OCI-M2 (cell line): ENCODE measurements around the gene CNTN4.
"Not testable (repeated sequence)": the region's sequence is repeated elsewhere in the genome, so short reads cannot be mapped to it uniquely, and the experiment has no call there.

Source experiments
- DNase-seq: peaks from one replicate; lab custom pipeline; 2025; ENCODE audit not compliant: unreplicated experiment; lab: John Stamatoyannopoulos, UW

The CNTN4 gene

GRCh38 chr3:2889736-2890135 lies 791.1 kb downstream of the CNTN4 start:
- DNase-seq, result no peak

DNA sequence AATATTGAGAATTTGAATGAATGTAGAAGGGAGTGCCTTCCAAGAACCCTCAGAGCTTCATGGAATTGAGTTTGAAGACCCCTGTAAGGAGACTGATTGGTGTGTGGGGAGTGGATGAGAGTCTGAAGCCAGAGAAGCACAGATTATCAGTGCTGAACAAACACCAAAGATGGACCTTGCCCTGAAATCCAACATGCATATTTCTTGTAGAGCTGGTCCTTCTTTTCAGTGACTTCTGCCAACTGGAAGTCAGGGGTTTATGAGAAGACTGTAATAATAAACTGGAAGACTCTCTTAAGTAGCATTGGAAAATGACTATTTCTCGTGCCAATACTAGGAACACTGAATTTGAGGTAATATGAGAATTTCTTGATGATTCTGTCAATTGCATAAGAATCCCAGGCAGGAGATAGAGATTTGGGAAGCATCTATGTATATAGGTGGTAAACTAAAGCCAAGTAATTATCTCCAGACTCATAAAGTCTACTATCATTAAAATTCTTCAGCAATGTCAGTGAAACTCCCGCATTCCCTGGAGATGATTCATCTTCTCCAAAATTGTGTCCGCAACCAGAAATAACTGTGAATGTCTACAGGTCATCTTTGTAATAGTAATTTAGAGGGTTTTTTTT lies 797.8 kb downstream of the CNTN4 start:
- no peak for DNase-seq

- no peak for DNase-seq
Observed at GRCh38 chr3:2897821-2898220, 799.2 kb downstream of the CNTN4 start.

GRCh38 chr3:2898591-2899353 lies 800.1 kb downstream of the CNTN4 start:
- DNase-seq, result no peak

- DNase-seq, result no peak
Observed at GRCh38 chr3:2904054-2904453, 805.4 kb downstream of the CNTN4 start.

DNA sequence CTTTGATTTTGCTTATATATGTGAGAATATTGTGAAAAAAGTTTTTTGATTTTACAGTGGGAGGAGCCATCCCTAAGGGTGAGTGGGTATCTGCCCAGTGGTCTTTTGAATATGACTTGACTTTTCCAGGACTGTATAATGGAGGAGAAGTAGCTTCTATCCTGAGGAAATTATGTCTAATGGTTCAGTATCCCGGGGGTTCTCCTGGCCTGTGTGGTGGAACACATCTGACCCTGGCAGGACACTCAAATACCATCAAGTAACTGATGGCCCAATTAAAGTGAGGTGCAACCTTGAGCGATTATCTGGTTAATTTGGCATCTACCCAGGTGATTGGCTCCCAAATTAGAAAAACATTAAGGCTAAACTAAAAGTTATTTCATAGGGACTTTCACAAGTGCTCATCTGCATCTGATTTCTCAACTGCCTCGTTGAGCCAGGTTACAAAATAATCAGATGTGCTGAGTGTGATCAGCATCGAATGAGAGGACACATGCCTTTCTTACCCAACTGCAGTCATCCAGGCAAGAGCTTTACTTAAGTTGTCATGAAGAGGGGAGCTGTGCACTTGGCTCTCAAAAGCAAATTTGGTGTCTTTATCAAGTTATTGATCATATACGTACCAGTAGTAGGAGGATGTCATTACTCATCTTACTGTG lies 810.2 kb downstream of the CNTN4 start:
- DNase-seq, result no peak

GRCh38 chr3:2910997-2911396 lies 812.3 kb downstream of the CNTN4 start:
- DNase-seq, result no peak

DNA sequence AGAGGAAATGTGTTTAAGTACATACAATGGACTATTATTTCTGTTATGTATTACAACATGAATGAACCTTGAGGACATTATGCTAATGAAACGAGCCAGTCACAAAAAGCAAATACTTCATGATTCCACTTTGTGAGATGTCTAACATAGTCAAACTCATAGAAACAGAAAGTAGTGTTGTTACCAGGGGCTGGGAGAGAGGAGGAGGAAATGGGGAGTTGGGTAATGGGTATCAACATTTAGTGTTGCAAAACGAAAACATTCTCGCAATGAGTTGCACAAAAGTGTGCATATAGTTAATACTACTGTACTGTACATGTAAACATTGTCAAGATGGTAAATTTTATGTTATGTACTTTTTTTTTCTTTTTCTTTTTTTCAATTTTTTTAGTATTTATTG lies 817.2 kb downstream of the CNTN4 start:
- no peak for DNase-seq

GRCh38 chr3:2916640-2917039 lies 818.0 kb downstream of the CNTN4 start:
- DNase-seq, result not testable (repeated sequence)

DNA sequence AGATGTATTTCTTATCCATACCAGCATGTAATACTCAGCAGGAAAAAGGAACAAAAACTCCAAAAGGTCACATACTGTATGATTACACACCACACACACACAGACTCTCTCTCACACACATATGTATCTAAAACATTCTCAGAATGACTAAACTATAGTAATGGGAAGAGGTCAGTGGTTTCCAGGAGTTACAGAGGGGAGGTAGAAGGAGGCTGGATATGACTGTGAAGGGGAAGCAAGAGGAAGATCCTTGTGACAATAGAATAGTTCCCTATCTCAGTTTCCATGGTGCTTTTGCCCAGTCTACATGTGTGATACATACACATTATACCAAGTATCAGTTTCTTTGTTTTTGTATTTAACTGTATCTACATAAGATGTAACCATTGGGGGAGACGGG lies 821.4 kb downstream of the CNTN4 start:
- no peak for DNase-seq

DNA sequence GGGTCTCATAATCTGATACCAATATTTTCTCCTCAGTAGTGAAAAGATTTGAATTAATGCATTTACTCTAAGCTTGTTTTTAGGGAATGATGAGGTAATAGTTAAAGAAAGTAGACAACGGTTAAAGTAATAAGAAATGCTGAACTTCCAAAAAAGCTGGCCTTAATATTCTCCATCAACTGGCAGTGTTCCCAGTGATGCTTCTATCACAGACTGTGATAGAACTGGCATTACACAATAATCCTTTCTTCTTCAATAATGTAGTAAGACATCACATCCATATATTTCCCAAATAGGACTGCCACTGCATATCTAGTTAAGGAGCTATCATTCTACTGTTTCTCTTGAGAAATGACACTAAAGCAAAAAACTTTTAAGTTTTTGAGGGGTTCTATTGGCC lies 822.8 kb downstream of the CNTN4 start:
- DNase-seq, result no peak

DNA sequence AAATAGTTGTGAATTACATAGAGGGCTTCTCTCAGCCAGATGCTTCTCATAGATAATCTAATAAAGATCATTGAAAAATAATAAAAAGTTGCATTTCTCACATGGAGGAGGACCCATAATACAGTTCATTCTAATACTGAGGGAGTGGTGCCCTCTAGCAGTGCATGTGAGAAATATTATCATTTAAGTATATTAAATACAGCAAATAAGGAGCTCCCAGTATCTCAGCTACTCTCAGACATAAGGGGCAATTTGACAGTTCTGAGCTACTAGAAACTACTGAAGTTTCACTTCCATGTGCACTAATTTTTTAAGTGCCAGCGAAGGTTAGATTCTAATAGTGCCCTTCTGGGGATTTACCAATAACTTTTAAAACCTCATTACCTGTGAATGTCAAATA lies 823.2 kb downstream of the CNTN4 start:
- DNase-seq, result no peak

DNA sequence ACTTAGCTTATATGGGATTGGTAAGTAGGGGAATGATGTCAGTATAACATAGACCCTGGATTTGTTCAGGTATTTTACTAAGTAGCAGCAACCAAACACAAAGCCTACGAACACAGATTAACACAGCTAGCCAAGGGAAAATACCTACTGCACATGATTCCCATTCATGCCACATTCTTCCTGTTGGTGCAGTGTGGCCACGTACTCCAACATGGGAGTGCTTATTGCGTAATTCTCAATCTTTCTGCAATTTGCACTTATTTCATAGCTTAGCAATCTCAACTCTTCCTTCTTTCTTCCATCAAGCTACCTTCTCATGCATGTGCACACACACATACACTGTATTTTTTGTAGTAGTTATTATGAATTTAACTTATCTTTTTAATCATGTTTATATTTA lies 824.7 kb downstream of the CNTN4 start:
- DNase-seq, result no peak

GRCh38 chr3:2927259-2927658 lies 828.6 kb downstream of the CNTN4 start:
- no peak for DNase-seq

DNA sequence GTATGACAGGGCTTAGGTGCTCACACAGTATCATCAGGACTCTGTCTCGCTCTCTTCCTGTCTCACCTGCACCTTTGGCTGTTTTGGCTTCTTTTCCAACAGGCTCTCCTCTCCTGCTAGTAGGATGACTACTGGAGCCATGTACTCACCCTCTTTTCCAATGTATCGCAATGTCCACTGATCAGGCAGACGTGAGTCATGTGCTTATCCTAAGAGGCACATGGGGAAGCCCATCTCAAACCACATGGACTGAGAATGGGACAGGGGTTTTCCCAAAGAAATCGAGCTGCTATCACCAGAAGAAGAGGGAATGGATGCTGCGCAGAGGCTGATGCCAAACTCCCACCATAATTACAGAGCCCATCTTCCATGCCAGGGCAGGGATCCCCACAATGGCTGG lies 830.9 kb downstream of the CNTN4 start:
- no peak for DNase-seq

GRCh38 chr3:2931265-2931664 lies 832.6 kb downstream of the CNTN4 start:
- DNase-seq, result no peak

DNA sequence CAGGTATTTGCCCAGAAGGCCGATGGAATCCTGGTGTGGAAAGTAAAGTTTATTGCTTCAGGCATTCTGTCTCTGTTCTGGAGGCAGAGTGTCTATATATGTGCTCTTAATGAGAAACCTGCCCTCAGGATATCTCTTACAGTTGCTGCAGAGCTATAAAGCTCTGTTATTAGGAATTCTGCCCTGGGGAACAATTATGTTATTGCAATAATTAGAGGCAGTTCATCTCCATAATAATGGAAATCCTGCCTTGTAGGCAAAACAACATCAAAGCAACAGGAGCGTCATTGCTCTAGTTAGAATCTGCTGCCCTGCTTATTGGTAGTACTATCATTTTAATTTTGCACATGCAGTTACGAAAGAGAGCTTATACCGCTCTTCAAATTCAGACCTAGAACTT lies 835.9 kb downstream of the CNTN4 start:
- no peak for DNase-seq

DNA sequence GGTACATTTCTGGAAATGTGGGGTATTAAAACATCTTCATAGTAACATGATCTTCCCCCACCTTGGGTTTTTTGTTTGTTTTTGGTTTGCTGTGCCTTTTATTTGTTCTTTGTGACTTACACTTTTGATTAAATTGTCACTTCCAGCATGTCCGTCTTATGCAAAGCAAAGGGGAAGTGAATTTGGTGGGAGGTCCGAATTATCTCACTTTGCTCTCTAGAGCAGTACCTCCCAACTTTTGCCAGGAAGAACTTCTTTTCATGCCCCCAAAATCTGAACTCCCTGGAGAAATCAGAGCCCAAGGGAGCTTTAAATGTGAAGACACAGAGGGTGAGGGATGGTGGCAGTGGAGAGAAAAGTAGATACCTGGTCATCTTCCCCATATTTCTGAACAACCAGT lies 838.4 kb downstream of the CNTN4 start:
- DNase-seq, result no peak

GRCh38 chr3:2937592-2937991 lies 838.9 kb downstream of the CNTN4 start:
- DNase-seq, result no peak

DNA sequence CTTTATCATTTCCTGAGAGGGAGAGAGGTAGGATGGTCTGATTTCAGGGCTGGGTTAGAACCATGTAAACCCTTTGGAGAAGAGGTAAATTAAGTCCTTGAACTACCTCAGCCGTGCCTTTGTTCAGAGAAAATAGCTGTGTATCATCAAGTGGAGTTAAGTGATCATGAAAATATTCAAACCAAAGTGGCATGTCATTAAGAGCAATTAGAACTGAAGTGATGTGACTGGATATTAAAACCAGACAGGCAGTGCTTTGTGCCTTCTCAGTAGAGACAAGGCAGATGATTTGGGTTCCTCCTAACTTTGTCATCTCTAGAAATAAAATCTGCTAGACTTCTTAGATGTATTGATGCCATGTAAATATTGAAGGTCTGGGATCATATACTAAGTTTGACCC lies 840.0 kb downstream of the CNTN4 start:
- DNase-seq, result no peak

GRCh38 chr3:2940062-2940461 lies 841.4 kb downstream of the CNTN4 start:
- no peak for DNase-seq

GRCh38 chr3:2944628-2945027 lies 846.0 kb downstream of the CNTN4 start:
- DNase-seq, result no peak
